GM18499 (cell line): ENCODE data around the gene OR4E1.
"Not testable (repeated sequence)": the region's sequence is repeated elsewhere in the genome, so short reads cannot be mapped to it uniquely, and the experiment has no call there.

ENCODE experiments used
- ATAC-seq: cut with Tn5 transposase; IDR thresholded peaks from one replicate; pipeline ENCODE4 v1.9.1; 2021; ENCODE audit warnings: moderate number of reproducible peaks; ENCODE audit not compliant: insufficient read depth, unreplicated experiment

OR4E1 gene, protein sequence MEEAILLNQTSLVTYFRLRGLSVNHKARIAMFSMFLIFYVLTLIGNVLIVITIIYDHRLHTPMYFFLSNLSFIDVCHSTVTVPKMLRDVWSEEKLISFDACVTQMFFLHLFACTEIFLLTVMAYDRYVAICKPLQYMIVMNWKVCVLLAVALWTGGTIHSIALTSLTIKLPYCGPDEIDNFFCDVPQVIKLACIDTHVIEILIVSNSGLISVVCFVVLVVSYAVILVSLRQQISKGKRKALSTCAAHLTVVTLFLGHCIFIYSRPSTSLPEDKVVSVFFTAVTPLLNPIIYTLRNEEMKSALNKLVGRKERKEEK

DNA sequence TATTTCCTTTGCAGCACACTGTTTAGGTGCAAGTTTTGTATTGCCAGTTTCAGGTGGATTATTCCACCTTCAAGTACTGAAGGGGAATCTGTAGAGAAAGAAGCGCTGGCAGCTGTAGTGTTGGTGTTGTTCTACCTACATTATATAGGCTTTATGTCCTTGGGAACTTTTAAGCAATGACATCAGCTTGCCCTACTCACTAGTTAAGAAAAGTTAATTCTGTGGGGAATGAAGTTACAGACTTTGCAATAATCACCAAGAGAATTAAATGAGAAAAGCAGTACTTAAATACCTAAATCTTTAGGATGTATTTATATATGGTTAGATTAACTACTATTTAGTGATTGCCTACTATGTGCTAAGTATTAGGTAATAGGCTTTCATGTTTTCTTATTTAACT, at the start of gene OR4E1:
TSS of gene OR4E1 (minus strand) at position 101 of the 400 bp plus-strand sequence. CDS start 2,883 bp downstream, outside the sequence.
- ATAC-seq = no peak

DNA sequence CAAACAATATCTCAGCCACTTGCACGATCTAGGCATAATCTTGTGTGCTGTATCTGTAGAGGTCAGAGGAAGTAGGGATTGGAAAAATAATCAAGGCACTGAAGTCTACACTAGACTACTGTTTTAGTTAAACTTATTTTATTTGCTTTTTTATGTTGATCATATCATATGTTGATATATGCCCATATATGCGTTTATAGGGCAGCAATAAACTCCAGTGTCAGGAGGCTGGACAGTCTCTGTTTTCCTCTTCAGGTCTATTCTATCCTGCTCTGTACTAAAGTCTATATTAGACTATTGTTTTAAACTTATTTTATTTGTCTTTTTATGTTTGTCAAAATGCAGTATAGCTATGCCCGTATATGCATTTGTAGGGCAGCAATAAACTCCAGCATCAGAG, 47.9 kb upstream of the OR4E1 start:
- no peak for ATAC-seq

DNA sequence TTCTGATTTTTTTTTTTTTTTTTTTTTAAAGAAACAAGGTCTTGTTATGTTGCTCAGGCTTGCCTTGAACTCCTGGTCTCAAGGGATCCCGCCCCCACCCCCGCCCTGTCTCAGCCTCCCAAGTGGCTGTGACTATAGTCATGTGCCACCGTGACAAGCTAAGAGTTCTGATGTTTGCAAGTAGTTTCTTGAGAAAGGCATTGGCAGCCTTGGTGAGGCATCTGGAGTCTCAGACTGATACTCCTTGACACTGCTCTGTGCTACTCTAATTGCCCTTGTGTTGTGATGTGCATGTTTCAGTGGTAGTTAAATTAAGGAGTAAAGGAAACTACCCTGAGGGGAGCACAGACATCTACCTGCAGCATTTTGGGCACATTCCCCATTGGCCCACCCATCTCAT, 46.2 kb upstream of the OR4E1 start:
- no peak for ATAC-seq

DNA sequence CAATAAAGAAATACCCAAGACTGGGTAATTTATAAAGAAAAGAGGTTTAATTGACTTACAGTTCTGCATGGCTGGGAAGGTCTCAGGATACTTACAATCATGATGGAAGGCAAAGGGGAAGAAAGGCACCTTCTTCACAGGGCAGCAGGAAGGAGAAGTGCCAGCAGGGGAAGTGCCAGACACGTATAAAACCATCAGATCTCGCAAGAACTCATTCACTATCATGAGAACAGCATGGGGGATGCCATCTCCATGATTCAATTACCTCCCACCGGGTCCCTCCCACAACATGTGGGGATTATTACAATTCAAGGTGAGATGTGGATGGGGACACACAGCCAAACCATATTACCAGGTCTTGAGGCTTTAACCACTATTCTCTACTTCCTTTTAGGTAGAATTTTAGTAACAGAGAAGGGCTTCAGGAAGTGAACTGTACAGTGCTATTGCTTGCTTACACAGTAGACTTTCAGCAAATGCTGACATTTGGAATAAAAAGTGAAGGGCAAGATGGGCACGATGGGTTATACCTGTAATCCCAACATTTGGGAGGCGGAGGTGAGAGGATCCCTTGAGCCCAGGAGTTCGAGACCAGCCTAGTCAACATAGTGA, 40.8 kb upstream of the OR4E1 start:
- no peak for ATAC-seq

DNA sequence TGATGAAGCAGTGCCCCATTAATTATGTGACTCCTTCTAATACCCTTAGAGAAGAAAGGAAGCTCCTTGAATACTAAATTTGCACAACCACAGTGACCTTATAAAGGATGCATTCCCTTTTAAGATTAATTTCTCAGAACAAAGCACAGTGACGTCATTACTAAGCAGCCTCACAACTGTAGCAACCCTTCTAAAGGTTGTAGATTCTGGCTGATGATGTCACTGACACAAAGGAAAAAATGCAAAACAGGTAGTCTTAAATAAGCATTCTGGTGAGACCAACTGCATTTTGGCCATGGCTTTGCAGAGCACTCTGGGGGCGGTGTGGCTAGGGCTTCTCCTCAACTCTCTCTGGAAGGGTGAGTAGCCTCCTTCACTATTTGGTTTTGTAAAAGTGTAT, 38.4 kb upstream of the OR4E1 start:
- no peak for ATAC-seq

DNA sequence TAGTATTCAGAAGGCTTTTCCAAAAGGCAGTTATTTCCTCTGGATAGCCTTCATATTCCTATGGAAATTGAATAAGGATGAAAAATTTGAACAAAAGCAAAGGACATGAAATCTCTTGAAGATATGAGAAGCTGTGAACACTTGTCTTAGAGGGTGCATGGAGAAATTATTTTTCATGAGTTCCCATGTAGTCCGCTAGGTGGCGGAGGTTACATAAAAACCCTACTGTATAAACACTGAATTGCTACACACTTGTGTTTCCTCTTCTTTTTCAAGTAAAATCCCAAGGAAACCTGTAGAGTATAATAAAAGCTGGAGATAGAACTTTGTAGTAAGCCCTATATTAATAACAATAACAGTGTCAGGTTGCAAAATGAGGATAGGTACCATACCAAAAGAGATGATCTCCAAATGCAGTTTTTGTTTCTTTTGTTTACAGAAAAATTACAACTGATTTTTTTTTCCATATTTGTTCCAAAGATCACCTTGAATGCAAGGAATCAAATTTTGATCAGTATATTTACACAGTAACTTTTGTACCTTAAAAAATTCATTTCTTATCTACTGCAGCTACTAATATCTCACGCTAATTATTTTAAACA, 37.8 kb upstream of the OR4E1 start:
- ATAC-seq = no peak

DNA sequence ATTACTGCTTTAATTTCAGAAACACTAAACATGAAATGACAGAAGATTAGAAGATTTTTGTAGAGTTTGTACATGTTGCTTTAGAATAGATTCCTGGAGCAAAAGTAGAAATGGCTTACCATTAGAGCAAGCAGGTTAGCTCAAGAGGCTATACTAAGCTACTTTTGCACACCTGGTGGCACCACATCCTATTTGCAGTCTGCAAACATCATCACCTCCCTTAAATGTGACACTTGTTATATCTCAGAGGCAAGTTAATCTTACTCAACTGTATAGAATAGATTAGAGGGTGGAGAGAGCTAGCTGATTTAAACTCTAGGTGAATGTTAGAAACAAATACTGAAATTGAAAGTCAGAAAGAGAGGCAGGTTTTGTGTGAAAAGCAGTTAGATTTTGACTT, 30.7 kb upstream of the OR4E1 start:
- ATAC-seq = no peak

DNA sequence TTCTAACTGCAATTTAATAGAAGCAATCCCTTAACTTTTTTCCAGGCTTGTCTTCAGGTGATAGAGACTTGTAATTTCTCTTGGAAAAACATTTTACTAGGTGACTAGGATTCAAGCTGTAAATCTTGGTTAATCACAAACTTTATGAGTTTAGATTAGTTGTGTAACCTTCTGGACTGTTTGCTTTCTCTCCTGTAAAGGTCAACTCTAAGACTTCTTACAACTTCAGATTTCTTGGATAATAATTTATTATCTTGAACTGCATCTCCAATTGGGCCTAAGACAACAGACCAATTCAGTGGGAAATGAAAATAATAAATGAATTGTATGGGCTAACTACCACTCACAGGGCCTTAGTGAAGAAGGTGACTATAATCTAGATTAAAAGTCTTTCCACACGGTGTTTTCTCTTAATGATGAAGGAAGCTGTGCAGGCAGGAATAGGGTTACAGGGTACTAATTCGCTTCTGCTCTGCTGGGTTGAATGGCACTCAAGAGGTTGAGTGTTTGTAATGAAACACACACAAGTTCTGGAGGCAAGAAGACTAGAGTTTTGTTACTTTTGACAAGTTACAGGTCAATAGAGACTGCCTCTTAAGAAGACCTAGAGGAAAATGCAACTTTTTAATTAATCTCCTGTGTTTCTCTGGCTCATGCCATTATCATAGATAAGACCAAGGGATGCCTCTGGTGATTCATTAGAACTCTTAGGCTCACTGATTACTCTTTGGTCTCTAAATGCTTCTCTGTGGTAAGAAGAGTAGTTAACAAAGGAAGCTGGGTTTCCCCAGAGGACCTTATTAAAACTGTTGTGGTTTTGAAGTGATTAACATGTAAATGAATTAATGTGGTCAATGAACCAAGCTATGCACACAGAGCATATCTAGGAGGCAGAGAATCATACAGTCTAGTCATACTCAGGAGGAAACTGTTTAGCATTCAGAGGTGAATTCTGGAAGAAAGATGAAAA, 30.0 kb upstream of the OR4E1 start:
- ATAC-seq = no peak

DNA sequence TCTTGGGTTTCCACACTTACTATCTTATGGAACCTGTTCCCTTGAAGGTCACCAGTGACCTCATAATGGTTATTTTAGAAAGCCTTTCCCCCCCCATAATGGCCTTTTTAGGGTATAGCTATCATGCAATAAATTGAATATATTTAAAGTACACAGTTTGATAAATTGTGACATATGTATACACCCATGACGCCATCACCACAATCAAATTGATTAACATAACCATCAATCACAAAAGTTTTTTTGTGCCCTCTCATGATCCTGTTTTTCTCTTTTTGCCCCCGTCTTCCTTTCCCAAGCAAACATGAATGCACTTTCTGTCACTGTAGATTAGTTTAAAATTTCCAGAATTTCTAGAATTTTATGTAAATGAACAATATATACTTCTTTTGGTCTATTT, 28.7 kb upstream of the OR4E1 start:
- ATAC-seq = no peak

DNA sequence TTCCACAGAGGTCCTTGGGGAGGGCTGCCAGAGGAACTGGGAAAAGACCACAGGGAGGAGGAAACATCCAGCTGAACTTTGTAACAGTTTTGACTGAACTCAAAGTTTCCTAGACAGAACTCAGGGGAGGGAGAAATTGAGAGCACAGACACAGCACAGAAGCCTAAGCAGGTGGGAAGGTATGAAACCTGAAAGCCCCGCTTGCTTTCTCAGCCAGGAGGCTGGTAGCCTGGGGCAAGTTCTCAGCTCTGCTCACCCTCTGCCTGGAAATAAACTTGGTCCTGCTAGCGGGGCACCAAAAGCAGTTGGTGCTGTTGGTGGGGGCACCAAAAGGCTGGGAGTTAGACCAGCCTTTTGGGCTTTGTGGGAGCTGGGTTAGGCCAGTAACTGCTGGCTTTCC, 25.9 kb upstream of the OR4E1 start:
- ATAC-seq = no peak

DNA sequence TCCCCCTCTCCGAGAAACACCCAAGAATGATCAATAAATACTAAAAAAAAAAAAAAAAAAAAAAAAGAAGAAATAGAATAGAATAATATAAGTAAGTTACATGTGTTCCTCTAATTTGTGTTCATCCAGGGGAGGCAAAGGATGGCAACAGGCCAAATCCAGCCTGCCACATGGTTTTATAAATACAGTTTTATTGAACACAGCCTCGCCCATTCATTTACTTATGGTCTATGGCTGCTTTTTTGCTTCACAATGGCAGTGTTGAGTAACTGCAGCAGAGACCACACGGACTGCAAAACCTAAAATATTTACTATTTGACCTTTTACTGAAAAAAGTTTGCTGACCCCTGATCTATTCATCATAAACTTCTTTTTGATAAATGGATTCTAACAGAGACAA, 24.9 kb upstream of the OR4E1 start:
- ATAC-seq = not testable (repeated sequence)

DNA sequence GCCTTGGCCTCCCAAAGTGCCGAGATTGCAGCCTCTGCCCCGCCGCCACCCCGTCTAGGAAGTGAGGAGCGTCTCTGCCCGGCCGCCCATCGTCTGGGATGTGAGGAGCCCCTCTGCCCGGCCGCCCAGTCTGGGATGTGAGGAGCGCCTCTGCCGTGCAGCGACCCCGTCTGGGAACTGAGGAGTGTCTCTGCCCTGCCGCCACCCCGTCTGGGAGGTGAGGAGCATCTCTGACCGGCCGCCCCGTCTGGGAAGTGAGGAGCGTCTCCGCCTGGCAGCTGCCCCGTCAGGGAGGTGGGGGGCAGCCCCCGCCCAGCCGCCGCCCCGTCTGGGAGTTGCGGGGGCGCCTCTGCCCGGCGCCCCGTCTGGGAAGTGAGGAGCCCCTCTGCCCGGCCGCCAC, 24.0 kb upstream of the OR4E1 start:
- ATAC-seq = not testable (repeated sequence)

DNA sequence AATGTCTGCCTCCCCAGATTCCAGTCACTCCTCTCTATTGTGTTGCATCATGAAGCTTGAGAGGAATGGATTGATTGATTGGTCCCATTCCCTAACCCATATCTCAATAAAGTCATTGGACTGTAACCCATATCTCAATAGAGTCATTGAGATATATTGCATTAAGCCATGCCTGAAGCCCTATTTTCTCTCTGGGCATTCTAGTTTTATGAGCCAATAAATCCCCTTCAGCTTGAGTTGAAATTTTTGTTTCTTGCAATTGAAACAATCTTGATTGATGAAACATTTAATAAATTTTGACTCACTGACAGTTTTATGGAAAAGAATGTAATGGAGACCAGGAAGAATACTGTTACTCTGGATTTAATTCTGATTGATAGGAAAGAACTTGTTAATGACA, 20.8 kb upstream of the OR4E1 start:
- ATAC-seq = no peak

DNA sequence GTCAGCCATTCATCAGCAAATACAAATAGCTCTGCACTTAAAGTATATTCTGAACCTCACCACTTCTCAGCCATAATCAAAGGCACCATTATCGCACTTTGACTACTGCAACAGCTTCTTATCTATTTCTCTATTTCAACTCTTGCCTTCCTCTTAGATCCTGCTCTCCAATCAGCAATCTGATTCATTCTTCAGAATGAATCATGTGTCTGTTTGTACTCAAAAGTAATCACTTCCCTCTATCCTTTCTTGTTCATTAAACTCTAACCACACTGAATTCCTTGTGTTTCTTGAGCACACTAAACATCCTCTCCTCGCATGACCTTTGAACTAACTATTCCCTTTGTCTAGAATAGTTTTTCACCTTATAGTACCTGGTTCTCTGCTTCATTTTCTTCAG, 12.8 kb upstream of the OR4E1 start:
- no peak for ATAC-seq

DNA sequence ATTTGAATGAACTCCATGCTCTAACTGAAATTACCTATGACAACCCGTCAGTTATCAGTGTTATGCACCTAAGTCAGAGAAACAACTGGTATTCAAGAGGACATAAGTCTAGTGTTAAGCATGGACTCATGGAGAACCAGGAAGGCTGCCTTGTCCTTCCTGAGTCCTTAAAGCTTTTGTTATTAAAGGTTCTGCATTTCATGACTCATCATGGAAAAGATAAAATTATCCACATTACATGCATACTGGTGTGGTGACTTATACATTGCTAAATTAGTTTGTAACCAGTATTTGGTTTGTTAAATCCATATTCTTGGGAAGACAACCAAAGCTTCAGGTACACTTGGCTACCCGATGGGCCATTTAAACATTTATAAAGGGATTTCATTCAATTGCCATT, 6.5 kb upstream of the OR4E1 start:
- ATAC-seq = no peak

DNA sequence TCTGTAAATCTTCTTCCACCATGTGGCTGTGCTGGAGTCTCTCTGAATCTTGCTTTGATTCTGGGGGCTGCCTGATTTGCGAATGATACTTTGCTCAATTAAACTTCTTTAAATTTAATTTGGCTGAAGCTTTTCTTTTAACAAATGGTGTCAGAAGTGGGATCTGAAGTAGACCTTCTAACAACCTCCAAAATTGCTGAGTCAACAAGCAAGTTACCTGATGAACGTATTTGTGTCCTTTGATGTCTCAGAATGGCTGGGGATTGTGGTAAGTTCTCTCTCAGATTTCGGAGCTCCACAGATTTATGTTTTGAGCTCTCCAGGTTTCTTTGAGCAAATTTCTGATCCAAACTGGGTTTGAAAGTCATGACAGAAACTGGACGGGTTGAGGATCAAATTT, 1.9 kb upstream of the OR4E1 start:
- no peak for ATAC-seq

DNA sequence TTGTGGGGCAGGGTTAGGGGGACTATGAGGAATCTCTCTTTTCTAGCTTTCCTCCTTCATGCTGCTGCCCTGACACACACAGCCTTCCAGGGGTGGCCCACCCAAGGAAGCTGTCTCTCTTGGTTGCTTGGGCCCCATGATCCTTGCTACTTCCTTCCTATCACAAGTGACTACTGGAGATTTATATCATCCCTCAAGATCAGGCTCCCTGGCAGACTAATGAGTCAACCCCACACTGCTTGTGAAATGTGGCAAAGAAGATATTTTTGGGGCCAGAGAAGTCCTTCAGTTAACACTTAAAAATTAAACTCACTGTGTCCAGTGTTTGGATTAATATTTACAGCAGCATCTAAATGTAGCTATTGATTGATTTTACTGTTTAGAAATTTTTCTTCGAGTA, 1.5 kb downstream of the OR4E1 start:
- no peak for ATAC-seq

DNA sequence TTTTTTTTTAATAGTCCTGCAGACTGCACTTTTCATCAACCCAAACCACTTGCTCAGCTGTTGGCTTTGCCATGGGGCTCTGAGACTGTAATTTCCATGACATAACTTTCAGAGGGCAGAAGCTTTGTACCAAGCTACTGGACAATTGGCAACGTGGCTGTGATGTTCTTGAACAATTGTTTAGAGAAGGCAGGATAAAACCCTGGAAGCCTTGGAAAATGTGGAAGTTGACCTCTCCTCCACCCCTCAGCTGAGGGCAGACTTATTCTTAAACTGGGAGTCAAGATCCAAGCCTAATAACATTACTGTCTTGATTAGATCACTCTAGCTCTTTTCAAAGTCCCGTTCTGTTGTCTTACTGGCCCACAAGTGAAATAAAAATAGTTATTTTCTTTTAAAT, 2.2 kb downstream of the OR4E1 start:
- no peak for ATAC-seq

DNA sequence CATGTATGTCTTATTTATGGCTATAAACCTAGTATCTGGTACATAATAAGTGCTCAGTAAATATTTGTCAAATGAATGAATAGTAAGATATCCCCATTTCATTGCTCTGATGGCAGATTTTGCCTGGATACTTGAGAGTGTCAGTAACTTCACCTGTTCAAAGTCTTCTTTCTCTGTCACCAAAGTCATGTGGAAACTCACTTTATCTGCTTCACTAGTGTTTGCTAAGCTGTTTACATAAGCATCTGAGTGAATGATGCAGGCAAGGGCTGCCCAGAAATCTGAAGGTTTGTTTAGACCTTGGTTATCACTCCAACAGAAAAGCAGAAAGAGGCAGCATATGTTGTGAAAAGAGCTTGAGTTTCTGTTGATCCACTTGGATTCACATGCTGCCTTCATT, 4.3 kb downstream of the OR4E1 start:
- ATAC-seq = no peak

DNA sequence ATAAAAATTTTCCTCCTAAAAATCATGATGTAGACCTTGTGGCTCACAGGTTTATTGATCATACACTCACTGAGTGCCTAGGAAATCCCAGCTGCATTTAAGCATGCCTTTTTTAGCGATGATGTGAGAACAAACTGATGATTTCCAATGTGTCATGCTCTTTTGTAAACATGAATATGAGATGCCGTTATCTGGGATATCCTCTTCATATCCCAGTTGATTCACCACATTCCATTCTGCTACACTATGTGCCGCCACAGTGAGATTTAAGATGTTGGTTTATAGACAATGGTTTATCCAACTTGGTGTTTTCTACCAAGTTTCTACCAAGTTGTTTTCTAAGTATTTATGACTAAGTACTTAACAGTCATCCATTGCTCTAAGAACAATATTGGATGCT, 5.2 kb downstream of the OR4E1 start:
- no peak for ATAC-seq

DNA sequence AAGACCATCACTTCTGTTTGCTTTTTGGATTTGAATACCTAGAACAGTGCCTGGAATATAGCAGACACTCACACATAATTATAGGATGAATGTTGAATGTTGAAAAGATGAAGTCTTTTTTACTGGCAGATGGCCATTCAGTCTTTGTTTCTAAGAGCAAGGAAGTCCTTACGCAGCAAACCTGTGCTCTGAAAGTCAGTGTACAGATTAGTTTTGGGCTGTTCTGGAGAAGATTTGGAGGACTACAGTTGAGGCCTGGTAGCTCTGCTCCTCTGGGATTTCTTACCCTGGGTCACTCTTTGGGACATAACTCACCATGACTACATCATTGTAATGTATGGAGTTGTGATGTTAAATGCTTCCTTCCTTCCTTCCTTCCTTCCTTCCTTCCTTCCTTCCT, 16.6 kb downstream of the OR4E1 start:
- no peak for ATAC-seq
